GM23338 (cell line): ENCODE results near the gene CTNNAL1. TPM values are rescaled to one million over a fixed set of nuclear protein-coding genes. Genes with fewer than 3 reads are reported as not detected.

Experiments
- ATAC-seq: fragments of 200-7000 bp; cut with Tn5 transposase; 3 replicates; pipeline ENCODE4 v1.9.1; 2020
- DNase-seq: peaks from one replicate; pipeline ENCODE4 v3.0.0-alpha.2; 2015; ENCODE audit warnings: low spot score
- H2AFZ ChIP-seq: fragments of 200-600 bp; sonication (generic); 2 replicates; pipeline ENCODE4 v1.8.0; 2016; ENCODE audit warnings: antibody characterized with exemption, mild to moderate bottlenecking, moderate library complexity
- H3F3A ChIP-seq: fragments of 200-600 bp; sonication (generic); replicated peaks from 2 replicates; pipeline ENCODE4 v1.8.0; 2017; ENCODE audit warnings: antibody characterized with exemption, mixed run types, low read depth
- H3K27ac ChIP-seq: fragments of 200-600 bp; sonication (generic); 2 replicates; pipeline ENCODE4 v1.6.1; 2016; ENCODE audit warnings: low read depth
- H3K27me3 ChIP-seq: fragments of 200-600 bp; sonication (generic); 2 replicates; pipeline ENCODE4 v1.8.0; 2016; ENCODE audit warnings: mild to moderate bottlenecking, mixed run types, moderate library complexity; ENCODE audit not compliant: insufficient read depth
- H3K36me3 ChIP-seq: fragments of 200-600 bp; sonication (generic); 2 replicates; pipeline ENCODE4 v1.8.0; 2016; ENCODE audit warnings: mild to moderate bottlenecking; ENCODE audit not compliant: insufficient read depth
- H3K4me1 ChIP-seq: fragments of 200-600 bp; sonication (generic); 2 replicates; pipeline ENCODE4 v1.8.0; 2016; ENCODE audit warnings: mild to moderate bottlenecking, moderate library complexity; ENCODE audit not compliant: insufficient read depth
- H3K4me2 ChIP-seq: fragments of 200-600 bp; sonication (generic); 2 replicates; pipeline ENCODE4 v1.7.1; 2017; ENCODE audit warnings: mixed run types
- H3K4me3 ChIP-seq: fragments of 200-600 bp; sonication (generic); 2 replicates; pipeline ENCODE4 v1.6.1; 2016; ENCODE audit warnings: mixed run types
- H3K79me2 ChIP-seq: fragments of 200-600 bp; sonication (generic); replicated peaks from 2 replicates; pipeline ENCODE4 v1.8.0; 2017; ENCODE audit warnings: mild to moderate bottlenecking; ENCODE audit not compliant: insufficient read depth
- H3K9me2 ChIP-seq: fragments of 200-600 bp; sonication (generic); 2 replicates; pipeline ENCODE4 v1.8.0; 2017; ENCODE audit not compliant: insufficient read depth
- H4K20me1 ChIP-seq: fragments of 200-600 bp; sonication (generic); replicated peaks from 2 replicates; pipeline ENCODE4 v1.8.0; 2017; ENCODE audit warnings: mild to moderate bottlenecking; ENCODE audit not compliant: insufficient read depth
- H3K27ac Mint-ChIP-seq: 2 replicates; pipeline ENCODE4 v1.8.0; 2020; ENCODE audit warnings: inconsistent platforms, mild to moderate bottlenecking, moderate library complexity, mixed read lengths
- H3K27me3 Mint-ChIP-seq: 3 replicates; pipeline ENCODE4 v1.8.0; 2022; ENCODE audit warnings: low read depth, mild to moderate bottlenecking, moderate library complexity, mixed read lengths, inconsistent platforms; ENCODE audit not compliant: insufficient read depth, poor library complexity
- H3K36me3 Mint-ChIP-seq: 3 replicates; pipeline ENCODE4 v1.8.0; 2021; ENCODE audit warnings: low read depth, mild to moderate bottlenecking, inconsistent platforms, moderate library complexity, mixed read lengths
- H3K4me1 Mint-ChIP-seq: 3 replicates; pipeline ENCODE4 v1.8.0; 2020; ENCODE audit warnings: mild to moderate bottlenecking, inconsistent platforms, mixed read lengths
- H3K4me3 Mint-ChIP-seq: 3 replicates; pipeline ENCODE4 v1.8.0; 2021; ENCODE audit warnings: moderate library complexity, mild to moderate bottlenecking, inconsistent platforms, mixed read lengths
- H3K9me3 Mint-ChIP-seq: 3 replicates; pipeline ENCODE4 v1.8.0; 2020; ENCODE audit warnings: moderate library complexity, mild to moderate bottlenecking, inconsistent platforms, mixed read lengths
- CREB1 ChIP-seq: fragments of 250-450 bp; sonication (Bioruptor Pico); IDR thresholded peaks from 2 replicates; pipeline ENCODE4 v1.5.0; 2020; ENCODE audit warnings: low read depth, mild to moderate bottlenecking, moderate library complexity
- EZH2 ChIP-seq: fragments of 200-600 bp; sonication (generic); IDR thresholded peaks from one replicate; pipeline ENCODE4 v1.8.0; 2017; ENCODE audit warnings: antibody characterized with exemption, mild to moderate bottlenecking, low read depth; ENCODE audit not compliant: unreplicated experiment
- EZH2phosphoT487 ChIP-seq: fragments of 200-600 bp; sonication (generic); IDR thresholded peaks from one replicate; pipeline ENCODE4 v1.8.1; 2018; ENCODE audit warnings: antibody characterized with exemption; ENCODE audit not compliant: unreplicated experiment
- NANOG ChIP-seq: IDR thresholded peaks from 2 replicates; pipeline ENCODE4 v1.6.1; 2016; ENCODE audit warnings: antibody characterized with exemption, borderline replicate concordance
- POLR2AphosphoS5 ChIP-seq: IDR thresholded peaks from 2 replicates; pipeline ENCODE4 v1.6.1; 2016; ENCODE audit warnings: antibody characterized with exemption, low read depth
- STAT1 ChIP-seq: IDR thresholded peaks from one replicate; pipeline ENCODE4 v1.6.1; 2016; ENCODE audit warnings: antibody characterized with exemption; ENCODE audit not compliant: unreplicated experiment
- ZNF114 ChIP-seq: fragments of 250-450 bp; sonication (Bioruptor Pico); IDR thresholded peaks from 2 replicates; pipeline ENCODE4 v1.5.0; 2020; ENCODE audit warnings: mild to moderate bottlenecking, moderate library complexity
- ZNF331 ChIP-seq: fragments of 250-450 bp; sonication (Bioruptor Pico); IDR thresholded peaks from 2 replicates; pipeline ENCODE4 v1.5.0; 2020; ENCODE audit warnings: low read depth, mild to moderate bottlenecking, moderate library complexity
- polyA plus RNA-seq: library from polyadenylated mRNA; unstranded; fragments of >200 nt; fragmentation: Nextera tagmentation; extraction: Ambion mirVana; gene quantifications from 2 replicates; pipeline ENCODE4 v1.2.1, GENCODE V29; 2016
- total RNA-seq: library from RNA; depleted of rRNA; stranded (reverse); fragments of >200 nt; shearing (Covaris generic); gene quantifications from 2 replicates; pipeline ENCODE4 v1.2.3, GENCODE V29; 2014
- TF ChIP-seq, protein P1 (sequence below): IDR thresholded peaks from 2 replicates; pipeline ENCODE4 v1.6.1; 2016; ENCODE audit warnings: antibody characterized with exemption
- TF ChIP-seq, protein P2 (sequence below), 2 experiments: fragments of 200-600 bp in 1 of 2; sonication (generic) in 1 of 2; conservative IDR thresholded peaks; 2 replicates each; pipeline versions ENCODE4 v1.5.1 to v1.6.1; 2016 to 2017; ENCODE audit warnings: antibody characterized with exemption in 2 of 2, low read depth in 2 of 2, mild to moderate bottlenecking in 2 of 2, moderate library complexity in 1 of 2
- TF ChIP-seq, protein P3 (sequence below): IDR thresholded peaks from one replicate; pipeline ENCODE4 v1.6.1; 2018; ENCODE audit warnings: antibody characterized with exemption; ENCODE audit not compliant: unreplicated experiment
- TF ChIP-seq, protein P4 (sequence below): fragments of 250-450 bp; sonication (Bioruptor Pico); IDR thresholded peaks from 2 replicates; pipeline ENCODE4 v1.5.0; 2020; ENCODE audit warnings: mild to moderate bottlenecking, moderate library complexity

Gene CTNNAL1
- total and polyA plus RNA-seq, 2 experiments from 2014 or later, result 63.0 to 211 TPM

DNA sequence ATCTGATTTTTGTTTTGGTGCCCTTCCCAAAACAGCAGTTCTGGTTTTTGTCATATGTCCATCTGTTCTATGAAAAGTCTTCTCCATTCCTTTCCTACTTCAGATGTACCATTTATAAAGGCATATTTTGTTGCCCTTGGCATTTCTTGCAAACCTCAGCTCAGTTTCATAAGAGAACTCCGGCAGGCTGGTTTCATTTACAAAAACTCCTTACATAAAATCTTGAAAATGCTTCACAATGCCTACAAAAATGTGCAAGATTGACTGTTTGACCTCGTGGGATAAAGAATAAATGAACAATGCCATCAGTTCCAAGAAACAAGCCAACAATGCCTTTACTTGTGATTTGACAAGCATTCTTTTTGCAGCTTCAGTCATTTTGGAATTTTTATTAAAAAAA lies 39.1 kb upstream of the CTNNAL1 start (continued):
- TF ChIP-seq, protein P1, sequence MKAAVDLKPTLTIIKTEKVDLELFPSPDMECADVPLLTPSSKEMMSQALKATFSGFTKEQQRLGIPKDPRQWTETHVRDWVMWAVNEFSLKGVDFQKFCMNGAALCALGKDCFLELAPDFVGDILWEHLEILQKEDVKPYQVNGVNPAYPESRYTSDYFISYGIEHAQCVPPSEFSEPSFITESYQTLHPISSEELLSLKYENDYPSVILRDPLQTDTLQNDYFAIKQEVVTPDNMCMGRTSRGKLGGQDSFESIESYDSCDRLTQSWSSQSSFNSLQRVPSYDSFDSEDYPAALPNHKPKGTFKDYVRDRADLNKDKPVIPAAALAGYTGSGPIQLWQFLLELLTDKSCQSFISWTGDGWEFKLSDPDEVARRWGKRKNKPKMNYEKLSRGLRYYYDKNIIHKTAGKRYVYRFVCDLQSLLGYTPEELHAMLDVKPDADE, result no peak
- TF ChIP-seq EZH2 (no peak), EZH2phosphoT487 (no peak), ZNF331 (CRISPR knock-in tag) (no peak)
- TF ChIP-seq, protein P2, sequence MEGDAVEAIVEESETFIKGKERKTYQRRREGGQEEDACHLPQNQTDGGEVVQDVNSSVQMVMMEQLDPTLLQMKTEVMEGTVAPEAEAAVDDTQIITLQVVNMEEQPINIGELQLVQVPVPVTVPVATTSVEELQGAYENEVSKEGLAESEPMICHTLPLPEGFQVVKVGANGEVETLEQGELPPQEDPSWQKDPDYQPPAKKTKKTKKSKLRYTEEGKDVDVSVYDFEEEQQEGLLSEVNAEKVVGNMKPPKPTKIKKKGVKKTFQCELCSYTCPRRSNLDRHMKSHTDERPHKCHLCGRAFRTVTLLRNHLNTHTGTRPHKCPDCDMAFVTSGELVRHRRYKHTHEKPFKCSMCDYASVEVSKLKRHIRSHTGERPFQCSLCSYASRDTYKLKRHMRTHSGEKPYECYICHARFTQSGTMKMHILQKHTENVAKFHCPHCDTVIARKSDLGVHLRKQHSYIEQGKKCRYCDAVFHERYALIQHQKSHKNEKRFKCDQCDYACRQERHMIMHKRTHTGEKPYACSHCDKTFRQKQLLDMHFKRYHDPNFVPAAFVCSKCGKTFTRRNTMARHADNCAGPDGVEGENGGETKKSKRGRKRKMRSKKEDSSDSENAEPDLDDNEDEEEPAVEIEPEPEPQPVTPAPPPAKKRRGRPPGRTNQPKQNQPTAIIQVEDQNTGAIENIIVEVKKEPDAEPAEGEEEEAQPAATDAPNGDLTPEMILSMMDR (conservative IDR thresholded peaks at IDR 0.05; ENCODE audit: low read depth in 2 of 2), result no peak

DNA sequence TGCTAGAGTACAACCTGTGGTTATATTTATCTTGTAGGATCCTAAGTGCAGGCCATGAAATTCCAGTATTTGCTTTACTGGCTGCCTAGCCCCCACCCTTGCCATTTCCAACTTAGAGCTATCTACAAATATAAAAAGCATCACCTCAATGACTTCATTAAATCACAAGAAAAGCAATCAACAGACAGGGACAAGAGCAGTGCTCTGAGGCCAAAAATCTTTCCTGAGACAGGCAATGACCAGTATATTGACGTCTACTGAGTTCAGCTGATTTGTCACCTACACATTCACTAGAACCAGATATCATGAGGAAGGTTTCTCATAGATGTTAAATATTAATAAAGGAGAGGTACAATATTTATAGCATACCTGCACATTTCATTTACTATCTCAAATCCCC lies 38.4 kb upstream of the CTNNAL1 start:
- Mint-ChIP-seq H3K4me1 (peaks cover 18% of the 10 kb centered on the region), H3K9me3 (no peaks in the 10 kb centered on the region), H3K27me3 (peaks cover 5% of the 10 kb centered on the region), H3K27ac (no peak overlapping the region), H3K36me3 (peaks cover 80% of the 10 kb centered on the region), H3K4me3 (no peak overlapping the region)
- no peak overlapping the region for H3K27ac ChIP-seq
- peaks cover 24% of the 10 kb centered on the region for H3K4me1 ChIP-seq
- no peaks in the 10 kb centered on the region for H3K27me3 ChIP-seq
- H3K9me2 ChIP-seq, result no peaks in the 10 kb centered on the region
- ATAC-seq, result no peak
- DNase-seq, result no peak
- H3K36me3 ChIP-seq, result peaks cover 70% of the 10 kb centered on the region
- H3K4me2 ChIP-seq, result no peak overlapping the region
- no peak overlapping the region for H2AFZ ChIP-seq
- no peak overlapping the region for H3K4me3 ChIP-seq
- no peaks in the 10 kb centered on the region for H3F3A ChIP-seq
- peaks cover 11% of the 10 kb centered on the region for H4K20me1 ChIP-seq
- peaks cover 6% of the 10 kb centered on the region; the same call in 1 of the 2 replicates for H3K79me2 ChIP-seq
- TF ChIP-seq, protein P1, result no peak
- TF ChIP-seq STAT1 (no peak), NANOG (no peak), ZNF331 (CRISPR knock-in tag) (no peak), POLR2AphosphoS5 (no peak), ZNF114 (CRISPR knock-in tag) (no peak), EZH2phosphoT487 (no peak), CREB1 (CRISPR knock-in tag) (no peak)
- TF ChIP-seq, protein P3, sequence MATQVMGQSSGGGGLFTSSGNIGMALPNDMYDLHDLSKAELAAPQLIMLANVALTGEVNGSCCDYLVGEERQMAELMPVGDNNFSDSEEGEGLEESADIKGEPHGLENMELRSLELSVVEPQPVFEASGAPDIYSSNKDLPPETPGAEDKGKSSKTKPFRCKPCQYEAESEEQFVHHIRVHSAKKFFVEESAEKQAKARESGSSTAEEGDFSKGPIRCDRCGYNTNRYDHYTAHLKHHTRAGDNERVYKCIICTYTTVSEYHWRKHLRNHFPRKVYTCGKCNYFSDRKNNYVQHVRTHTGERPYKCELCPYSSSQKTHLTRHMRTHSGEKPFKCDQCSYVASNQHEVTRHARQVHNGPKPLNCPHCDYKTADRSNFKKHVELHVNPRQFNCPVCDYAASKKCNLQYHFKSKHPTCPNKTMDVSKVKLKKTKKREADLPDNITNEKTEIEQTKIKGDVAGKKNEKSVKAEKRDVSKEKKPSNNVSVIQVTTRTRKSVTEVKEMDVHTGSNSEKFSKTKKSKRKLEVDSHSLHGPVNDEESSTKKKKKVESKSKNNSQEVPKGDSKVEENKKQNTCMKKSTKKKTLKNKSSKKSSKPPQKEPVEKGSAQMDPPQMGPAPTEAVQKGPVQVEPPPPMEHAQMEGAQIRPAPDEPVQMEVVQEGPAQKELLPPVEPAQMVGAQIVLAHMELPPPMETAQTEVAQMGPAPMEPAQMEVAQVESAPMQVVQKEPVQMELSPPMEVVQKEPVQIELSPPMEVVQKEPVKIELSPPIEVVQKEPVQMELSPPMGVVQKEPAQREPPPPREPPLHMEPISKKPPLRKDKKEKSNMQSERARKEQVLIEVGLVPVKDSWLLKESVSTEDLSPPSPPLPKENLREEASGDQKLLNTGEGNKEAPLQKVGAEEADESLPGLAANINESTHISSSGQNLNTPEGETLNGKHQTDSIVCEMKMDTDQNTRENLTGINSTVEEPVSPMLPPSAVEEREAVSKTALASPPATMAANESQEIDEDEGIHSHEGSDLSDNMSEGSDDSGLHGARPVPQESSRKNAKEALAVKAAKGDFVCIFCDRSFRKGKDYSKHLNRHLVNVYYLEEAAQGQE, result no peak
- TF ChIP-seq, protein P4, sequence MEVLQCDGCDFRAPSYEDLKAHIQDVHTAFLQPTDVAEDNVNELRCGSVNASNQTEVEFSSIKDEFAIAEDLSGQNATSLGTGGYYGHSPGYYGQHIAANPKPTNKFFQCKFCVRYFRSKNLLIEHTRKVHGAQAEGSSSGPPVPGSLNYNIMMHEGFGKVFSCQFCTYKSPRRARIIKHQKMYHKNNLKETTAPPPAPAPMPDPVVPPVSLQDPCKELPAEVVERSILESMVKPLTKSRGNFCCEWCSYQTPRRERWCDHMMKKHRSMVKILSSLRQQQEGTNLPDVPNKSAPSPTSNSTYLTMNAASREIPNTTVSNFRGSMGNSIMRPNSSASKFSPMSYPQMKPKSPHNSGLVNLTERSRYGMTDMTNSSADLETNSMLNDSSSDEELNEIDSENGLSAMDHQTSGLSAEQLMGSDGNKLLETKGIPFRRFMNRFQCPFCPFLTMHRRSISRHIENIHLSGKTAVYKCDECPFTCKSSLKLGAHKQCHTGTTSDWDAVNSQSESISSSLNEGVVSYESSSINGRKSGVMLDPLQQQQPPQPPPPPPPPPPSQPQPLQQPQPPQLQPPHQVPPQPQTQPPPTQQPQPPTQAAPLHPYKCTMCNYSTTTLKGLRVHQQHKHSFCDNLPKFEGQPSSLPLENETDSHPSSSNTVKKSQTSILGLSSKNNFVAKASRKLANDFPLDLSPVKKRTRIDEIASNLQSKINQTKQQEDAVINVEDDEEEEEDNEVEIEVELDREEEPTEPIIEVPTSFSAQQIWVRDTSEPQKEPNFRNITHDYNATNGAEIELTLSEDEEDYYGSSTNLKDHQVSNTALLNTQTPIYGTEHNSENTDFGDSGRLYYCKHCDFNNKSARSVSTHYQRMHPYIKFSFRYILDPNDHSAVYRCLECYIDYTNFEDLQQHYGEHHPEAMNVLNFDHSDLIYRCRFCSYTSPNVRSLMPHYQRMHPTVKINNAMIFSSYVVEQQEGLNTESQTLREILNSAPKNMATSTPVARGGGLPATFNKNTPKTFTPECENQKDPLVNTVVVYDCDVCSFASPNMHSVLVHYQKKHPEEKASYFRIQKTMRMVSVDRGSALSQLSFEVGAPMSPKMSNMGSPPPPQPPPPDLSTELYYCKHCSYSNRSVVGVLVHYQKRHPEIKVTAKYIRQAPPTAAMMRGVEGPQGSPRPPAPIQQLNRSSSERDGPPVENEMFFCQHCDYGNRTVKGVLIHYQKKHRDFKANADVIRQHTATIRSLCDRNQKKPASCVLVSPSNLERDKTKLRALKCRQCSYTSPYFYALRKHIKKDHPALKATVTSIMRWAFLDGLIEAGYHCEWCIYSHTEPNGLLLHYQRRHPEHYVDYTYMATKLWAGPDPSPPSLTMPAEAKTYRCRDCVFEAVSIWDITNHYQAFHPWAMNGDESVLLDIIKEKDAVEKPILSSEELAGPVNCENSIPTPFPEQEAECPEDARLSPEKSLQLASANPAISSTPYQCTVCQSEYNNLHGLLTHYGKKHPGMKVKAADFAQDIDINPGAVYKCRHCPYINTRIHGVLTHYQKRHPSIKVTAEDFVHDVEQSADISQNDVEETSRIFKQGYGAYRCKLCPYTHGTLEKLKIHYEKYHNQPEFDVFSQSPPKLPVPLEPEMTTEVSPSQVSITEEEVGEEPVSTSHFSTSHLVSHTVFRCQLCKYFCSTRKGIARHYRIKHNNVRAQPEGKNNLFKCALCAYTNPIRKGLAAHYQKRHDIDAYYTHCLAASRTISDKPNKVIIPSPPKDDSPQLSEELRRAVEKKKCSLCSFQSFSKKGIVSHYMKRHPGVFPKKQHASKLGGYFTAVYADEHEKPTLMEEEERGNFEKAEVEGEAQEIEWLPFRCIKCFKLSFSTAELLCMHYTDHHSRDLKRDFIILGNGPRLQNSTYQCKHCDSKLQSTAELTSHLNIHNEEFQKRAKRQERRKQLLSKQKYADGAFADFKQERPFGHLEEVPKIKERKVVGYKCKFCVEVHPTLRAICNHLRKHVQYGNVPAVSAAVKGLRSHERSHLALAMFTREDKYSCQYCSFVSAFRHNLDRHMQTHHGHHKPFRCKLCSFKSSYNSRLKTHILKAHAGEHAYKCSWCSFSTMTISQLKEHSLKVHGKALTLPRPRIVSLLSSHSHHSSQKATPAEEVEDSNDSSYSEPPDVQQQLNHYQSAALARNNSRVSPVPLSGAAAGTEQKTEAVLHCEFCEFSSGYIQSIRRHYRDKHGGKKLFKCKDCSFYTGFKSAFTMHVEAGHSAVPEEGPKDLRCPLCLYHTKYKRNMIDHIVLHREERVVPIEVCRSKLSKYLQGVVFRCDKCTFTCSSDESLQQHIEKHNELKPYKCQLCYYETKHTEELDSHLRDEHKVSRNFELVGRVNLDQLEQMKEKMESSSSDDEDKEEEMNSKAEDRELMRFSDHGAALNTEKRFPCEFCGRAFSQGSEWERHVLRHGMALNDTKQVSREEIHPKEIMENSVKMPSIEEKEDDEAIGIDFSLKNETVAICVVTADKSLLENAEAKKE, result no peak
